ENCODE results near the gene HNRNPM.

The HNRNPM gene

GRCh38 chr19:8445488-8446001 lies 770 bp downstream of the HNRNPM start:
- Histone ChIP-seq H3K9me3 (ENCODE audit: control insufficient read depth, insufficient read depth, low read length) (no peaks in the 10 kb centered on the region), H3K9ac (ENCODE audit: low read depth, low read length) (peak overlapping the region; percentile 98), H3K4me1 (ENCODE audit: insufficient read depth, low read length) (peaks cover 29% of the 10 kb centered on the region), H3K36me3 (ENCODE audit: insufficient read depth, low read length) (peaks cover 5% of the 10 kb centered on the region; the same call in 1 of the 2 replicates)

GRCh38 chr19:8446061-8446709 lies 1.4 kb downstream of the HNRNPM start:
- Histone ChIP-seq H3K4me1 (ENCODE audit: insufficient read depth, low read length) (peaks cover 28% of the 10 kb centered on the region), H3K9ac (ENCODE audit: low read depth, low read length) (peak overlapping the region; percentile 98), H3K36me3 (ENCODE audit: insufficient read depth, low read length) (peaks cover 5% of the 10 kb centered on the region; the same call in 1 of the 2 replicates), H3K9me3 (ENCODE audit: control insufficient read depth, insufficient read depth, low read length) (no peaks in the 10 kb centered on the region)

- H3K36me3 ChIP-seq (ENCODE audit: insufficient read depth, low read length) = peaks cover 5% of the 10 kb centered on the region; the same call in 1 of the 2 replicates
- peaks cover 25% of the 10 kb centered on the region for H3K4me1 ChIP-seq (ENCODE audit: insufficient read depth, low read length)
- H3K9ac ChIP-seq (ENCODE audit: low read depth, low read length) = no peak overlapping the region
- H3K9me3 ChIP-seq (ENCODE audit: control insufficient read depth, insufficient read depth, low read length) = no peaks in the 10 kb centered on the region
These were observed 5.1 kb downstream of the HNRNPM start for GRCh38 chr19:8449830-8450229.

GRCh38 chr19:8451377-8451776 lies 6.6 kb downstream of the HNRNPM start:
- Histone ChIP-seq H3K9ac (ENCODE audit: low read depth, low read length) (no peak overlapping the region), H3K9me3 (ENCODE audit: control insufficient read depth, insufficient read depth, low read length) (no peaks in the 10 kb centered on the region), H3K36me3 (ENCODE audit: insufficient read depth, low read length) (peaks cover 15% of the 10 kb centered on the region; the same call in 1 of the 2 replicates), H3K4me1 (ENCODE audit: insufficient read depth, low read length) (peaks cover 35% of the 10 kb centered on the region)

- Histone ChIP-seq H3K36me3 (ENCODE audit: insufficient read depth, low read length) (peaks cover 20% of the 10 kb centered on the region), H3K4me1 (ENCODE audit: insufficient read depth, low read length) (peaks cover 40% of the 10 kb centered on the region), H3K9ac (ENCODE audit: low read depth, low read length) (no peak overlapping the region), H3K9me3 (ENCODE audit: control insufficient read depth, insufficient read depth, low read length) (no peaks in the 10 kb centered on the region)
These were observed 7.1 kb downstream of the HNRNPM start for GRCh38 chr19:8451885-8452284.

- H3K4me1 ChIP-seq (ENCODE audit: insufficient read depth, low read length) = peaks cover 42% of the 10 kb centered on the region
- H3K9ac ChIP-seq (ENCODE audit: low read depth, low read length) = no peak overlapping the region
- H3K36me3 ChIP-seq (ENCODE audit: insufficient read depth, low read length) = peaks cover 20% of the 10 kb centered on the region
- H3K9me3 ChIP-seq (ENCODE audit: control insufficient read depth, insufficient read depth, low read length) = no peaks in the 10 kb centered on the region
These were observed 7.8 kb downstream of the HNRNPM start for GRCh38 chr19:8452446-8453123.

GRCh38 chr19:8453616-8454015 lies 8.8 kb downstream of the HNRNPM start:
- Histone ChIP-seq H3K9ac (ENCODE audit: low read depth, low read length) (no peak overlapping the region), H3K4me1 (ENCODE audit: insufficient read depth, low read length) (peaks cover 46% of the 10 kb centered on the region)

GRCh38 chr19:8454218-8454617 lies 9.4 kb downstream of the HNRNPM start:
- H3K9me3 ChIP-seq (ENCODE audit: control insufficient read depth, insufficient read depth, low read length) = no peaks in the 10 kb centered on the region
- H3K4me1 ChIP-seq (ENCODE audit: insufficient read depth, low read length) = peaks cover 47% of the 10 kb centered on the region
- H3K36me3 ChIP-seq (ENCODE audit: insufficient read depth, low read length) = peaks cover 19% of the 10 kb centered on the region
- no peak overlapping the region; the same call in 1 of the 2 replicates for H3K9ac ChIP-seq (ENCODE audit: low read depth, low read length)

More at GRCh38 chr19:8453616-8454015, 8.8 kb downstream of the HNRNPM start:
- Histone ChIP-seq H3K36me3 (ENCODE audit: insufficient read depth, low read length) (peaks cover 19% of the 10 kb centered on the region), H3K9me3 (ENCODE audit: control insufficient read depth, insufficient read depth, low read length) (no peaks in the 10 kb centered on the region)

- peaks cover 44% of the 10 kb centered on the region for H3K4me1 ChIP-seq (ENCODE audit: insufficient read depth, low read length)
- H3K9ac ChIP-seq (ENCODE audit: low read depth, low read length) = no peak overlapping the region
- H3K36me3 ChIP-seq (ENCODE audit: insufficient read depth, low read length) = peaks cover 19% of the 10 kb centered on the region
- no peaks in the 10 kb centered on the region for H3K9me3 ChIP-seq (ENCODE audit: control insufficient read depth, insufficient read depth, low read length)
These were observed 10.2 kb downstream of the HNRNPM start for GRCh38 chr19:8455018-8455417.

GRCh38 chr19:8456064-8456463 lies 11.3 kb downstream of the HNRNPM start:
- Histone ChIP-seq H3K9ac (ENCODE audit: low read depth, low read length) (no peak overlapping the region; the same call in 1 of the 2 replicates), H3K36me3 (ENCODE audit: insufficient read depth, low read length) (peaks cover 23% of the 10 kb centered on the region), H3K4me1 (ENCODE audit: insufficient read depth, low read length) (peaks cover 46% of the 10 kb centered on the region), H3K9me3 (ENCODE audit: control insufficient read depth, insufficient read depth, low read length) (no peaks in the 10 kb centered on the region)

- H3K4me1 ChIP-seq (ENCODE audit: insufficient read depth, low read length) = peaks cover 41% of the 10 kb centered on the region
- H3K36me3 ChIP-seq (ENCODE audit: insufficient read depth, low read length) = peaks cover 23% of the 10 kb centered on the region
- H3K9me3 ChIP-seq (ENCODE audit: control insufficient read depth, insufficient read depth, low read length) = no peaks in the 10 kb centered on the region
- no peak overlapping the region for H3K9ac ChIP-seq (ENCODE audit: low read depth, low read length)
These were observed 12.4 kb downstream of the HNRNPM start for GRCh38 chr19:8457209-8457608.

- no peaks in the 10 kb centered on the region for H3K9me3 ChIP-seq (ENCODE audit: control insufficient read depth, insufficient read depth, low read length)
- peaks cover 24% of the 10 kb centered on the region for H3K36me3 ChIP-seq (ENCODE audit: insufficient read depth, low read length)
- no peak overlapping the region for H3K9ac ChIP-seq (ENCODE audit: low read depth, low read length)
- peaks cover 41% of the 10 kb centered on the region for H3K4me1 ChIP-seq (ENCODE audit: insufficient read depth, low read length)
These were observed 13.1 kb downstream of the HNRNPM start for GRCh38 chr19:8457827-8458226.

GRCh38 chr19:8458380-8458779 lies 13.6 kb downstream of the HNRNPM start:
- H3K9me3 ChIP-seq (ENCODE audit: control insufficient read depth, insufficient read depth, low read length) = no peaks in the 10 kb centered on the region
- peaks cover 29% of the 10 kb centered on the region for H3K36me3 ChIP-seq (ENCODE audit: insufficient read depth, low read length)
- no peak overlapping the region for H3K9ac ChIP-seq (ENCODE audit: low read depth, low read length)
- peaks cover 41% of the 10 kb centered on the region for H3K4me1 ChIP-seq (ENCODE audit: insufficient read depth, low read length)

- peaks cover 36% of the 10 kb centered on the region for H3K36me3 ChIP-seq (ENCODE audit: insufficient read depth, low read length)
- no peaks in the 10 kb centered on the region for H3K9me3 ChIP-seq (ENCODE audit: control insufficient read depth, insufficient read depth, low read length)
- peaks cover 41% of the 10 kb centered on the region for H3K4me1 ChIP-seq (ENCODE audit: insufficient read depth, low read length)
- H3K9ac ChIP-seq (ENCODE audit: low read depth, low read length) = no peak overlapping the region
These were observed 14.3 kb downstream of the HNRNPM start for GRCh38 chr19:8459095-8459494.
